Natural killer cell treated with Interleukin-12 subunit alpha and Interleukin-12 subunit beta and Interleukin-15 and Interleukin-18, amount 100 ng/mL, for 72 hours (primary cell): ENCODE results near the gene RAPGEF4. TPM values are rescaled to one million over a fixed set of nuclear protein-coding genes. Genes with fewer than 3 reads are reported as not detected.

Experiments
- ATAC-seq, 2 donors: fragments of 150-1000 bp; cut with Tn5 transposase in 1 of 2; sonication (Bioruptor Pico), chemical (Tn5 transposase) in 1 of 2; 2 replicates each; pipeline ENCODE4 v1.10.0; 2021
- DNase-seq: peaks from one replicate; pipeline ENCODE4 v3.0.0; 2022; ENCODE audit warnings: low spot score
- H3K27ac Mint-ChIP-seq, 2 donors: 1 replicate in 1 of 2; 2 replicates in 1 of 2; pipeline ENCODE4 v1.8.0; 2022; ENCODE audit warnings: mixed read lengths in 2 of 2, mild to moderate bottlenecking in 1 of 2, moderate library complexity in 1 of 2
- H3K27me3 Mint-ChIP-seq, 2 donors: 1 replicate in 1 of 2; 2 replicates in 1 of 2; pipeline ENCODE4 v1.8.0; 2022; ENCODE audit warnings: mixed read lengths in 2 of 2
- H3K36me3 Mint-ChIP-seq: one replicate; pipeline ENCODE4 v1.8.0; 2022; ENCODE audit warnings: mixed read lengths
- H3K4me1 Mint-ChIP-seq, 2 donors: 1 replicate in 1 of 2; 2 replicates in 1 of 2; pipeline ENCODE4 v1.8.0; 2022; ENCODE audit warnings: low read depth in 2 of 2, mixed read lengths in 2 of 2, mild to moderate bottlenecking in 1 of 2
- H3K4me3 Mint-ChIP-seq: one replicate; pipeline ENCODE4 v1.8.0; 2022; ENCODE audit warnings: mixed read lengths
- H3K9me3 Mint-ChIP-seq: 2 replicates; pipeline ENCODE4 v1.8.0; 2022; ENCODE audit warnings: mixed read lengths
- total RNA-seq, 2 donors: library from RNA; stranded (reverse); gene quantifications; one replicate each; pipeline ENCODE4 v1.2.3, GENCODE V29; 2022

The RAPGEF4 gene
- total RNA-seq, 2 donors from 2014 or later: 0.43 TPM; not detected in 1

DNA sequence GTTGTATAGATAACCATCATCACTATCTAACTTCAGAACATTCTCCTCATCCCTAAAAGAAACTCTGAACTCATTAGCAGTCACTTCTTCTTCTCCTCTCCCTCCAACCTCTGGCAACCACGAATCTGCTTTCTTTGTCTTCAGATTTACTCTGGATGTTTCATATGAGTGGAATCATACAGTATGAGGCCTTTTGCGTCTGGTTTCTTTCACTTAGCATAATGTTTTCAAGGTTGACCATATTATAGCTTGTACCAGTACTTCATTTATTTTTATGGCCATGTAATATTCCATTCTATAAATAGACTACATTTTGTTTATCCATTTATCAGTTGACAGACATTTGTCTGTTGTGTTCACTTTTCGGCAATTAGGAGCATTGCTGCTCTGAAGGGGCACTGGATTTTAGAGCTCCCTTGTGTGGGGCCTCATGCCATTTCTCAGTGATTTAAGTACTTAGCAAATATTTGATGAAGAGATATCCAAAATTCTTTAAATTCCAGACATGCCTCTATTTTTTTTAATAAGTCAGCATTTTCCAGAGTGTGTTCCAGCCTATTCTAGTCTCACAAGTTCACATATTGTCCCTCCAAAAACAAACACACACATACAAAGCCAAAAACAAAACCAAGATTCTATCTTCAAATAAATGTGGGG lies 317.5 kb downstream of the RAPGEF4 start:
- peaks cover 32 to 46% of the 10 kb centered on the region in 2 donors for H3K27me3 Mint-ChIP-seq
- no peak overlapping the region for H3K4me3 Mint-ChIP-seq
- DNase-seq (no peak), ATAC-seq (no peak)
- no peaks in the 10 kb centered on the region for H3K36me3 Mint-ChIP-seq
- no peak overlapping the region for H3K27ac Mint-ChIP-seq
- H3K4me1 Mint-ChIP-seq: peaks cover 8 to 18% of the 10 kb centered on the region in 2 donors
- H3K9me3 Mint-ChIP-seq: no peaks in the 10 kb centered on the region

DNA sequence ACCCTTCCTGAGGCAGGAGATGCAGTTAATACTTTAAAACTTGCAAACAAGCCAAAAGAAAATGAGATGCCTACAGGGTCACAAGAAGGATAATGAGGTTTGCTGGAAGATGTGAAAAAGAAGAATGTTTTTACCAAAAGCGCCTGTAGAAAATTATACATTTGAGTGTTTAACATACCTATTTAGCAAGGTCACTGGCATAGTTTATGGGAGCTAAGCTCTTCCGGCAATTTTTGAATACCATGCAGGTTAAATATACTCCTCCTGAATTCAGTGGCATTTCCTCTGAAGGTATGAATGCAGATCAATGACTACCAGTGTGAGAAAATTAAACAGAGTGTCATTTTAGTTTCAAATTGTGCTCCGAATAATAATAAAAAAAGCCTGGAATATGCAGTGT lies 318.8 kb downstream of the RAPGEF4 start:
- Mint-ChIP-seq H3K27ac (no peak overlapping the region), H3K9me3 (no peaks in the 10 kb centered on the region), H3K27me3 (peaks cover 29 to 46% of the 10 kb centered on the region in 2 donors), H3K4me3 (no peak overlapping the region), H3K36me3 (no peaks in the 10 kb centered on the region), H3K4me1 (peaks cover 4 to 7% of the 10 kb centered on the region in 2 donors)
- ATAC-seq (no peak), DNase-seq (no peak)

DNA sequence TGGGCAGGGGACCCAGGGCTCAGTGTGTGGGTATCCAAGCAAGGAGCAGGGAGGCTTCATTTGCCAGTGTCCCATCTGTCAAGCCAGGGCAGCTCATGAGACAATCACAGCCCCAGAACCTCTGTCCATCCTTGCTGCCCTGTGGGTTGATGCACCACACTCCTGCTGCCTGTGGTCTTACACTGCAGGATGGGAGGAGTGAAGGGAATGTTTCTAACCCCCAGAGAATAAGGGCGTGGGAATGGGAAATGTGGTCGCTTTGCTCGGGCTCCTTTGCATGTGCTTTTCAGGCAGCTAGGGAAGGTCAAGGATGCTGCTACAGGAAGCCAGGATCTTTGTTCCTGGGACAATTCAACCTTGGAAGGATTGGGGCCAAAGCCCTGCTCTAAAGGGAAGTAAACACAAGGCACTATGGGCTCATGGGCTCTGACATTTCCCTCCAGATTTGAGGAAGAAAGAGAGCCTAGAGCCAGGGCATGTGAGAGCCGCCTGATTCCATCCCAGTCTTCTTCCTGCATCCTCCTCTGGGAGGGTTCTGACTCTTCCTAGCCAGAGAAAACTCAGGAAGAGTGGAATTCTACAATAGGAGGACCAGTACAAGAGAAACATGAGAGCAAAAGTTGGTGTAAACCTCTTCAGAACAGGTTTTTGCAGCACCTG lies 321.2 kb downstream of the RAPGEF4 start:
- H3K27ac Mint-ChIP-seq: no peak overlapping the region
- H3K4me1 Mint-ChIP-seq: peaks cover 0 to 3% of the 10 kb centered on the region in 2 donors

DNA sequence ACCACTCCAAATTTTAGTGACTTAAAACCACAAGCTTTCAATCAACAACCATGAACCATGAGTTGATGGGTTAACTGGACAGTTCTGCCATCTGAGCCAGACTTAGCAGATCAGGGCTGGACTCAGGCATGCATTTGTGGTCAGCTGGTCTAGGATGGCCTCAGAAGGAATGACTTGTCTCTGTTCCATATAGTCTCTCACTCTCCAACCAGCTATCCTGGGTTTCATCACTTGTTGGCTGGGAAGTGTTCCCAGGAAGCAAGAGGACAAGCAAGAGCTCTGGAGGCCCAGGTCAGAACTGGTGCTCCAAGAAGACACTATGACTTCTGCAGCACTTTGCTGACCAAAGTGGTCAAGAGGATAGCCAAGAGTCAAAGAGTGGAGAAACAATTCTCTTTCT lies 322.5 kb downstream of the RAPGEF4 start:
- Mint-ChIP-seq H3K27ac (no peak overlapping the region), H3K27me3 (peaks cover 28 to 31% of the 10 kb centered on the region in 2 donors), H3K4me1 (peaks cover 0 to 3% of the 10 kb centered on the region in 2 donors), H3K36me3 (no peaks in the 10 kb centered on the region), H3K4me3 (no peak overlapping the region), H3K9me3 (no peaks in the 10 kb centered on the region)
- peak; percentile 33 to 40 for ATAC-seq
- no peak for DNase-seq

More for the DNA sequence above, 321.2 kb downstream of the RAPGEF4 start:
- Mint-ChIP-seq H3K27me3 (peaks cover 26 to 35% of the 10 kb centered on the region in 2 donors), H3K4me3 (no peak overlapping the region), H3K9me3 (no peaks in the 10 kb centered on the region), H3K36me3 (no peaks in the 10 kb centered on the region)
- ATAC-seq (no peak), DNase-seq (no peak)

DNA sequence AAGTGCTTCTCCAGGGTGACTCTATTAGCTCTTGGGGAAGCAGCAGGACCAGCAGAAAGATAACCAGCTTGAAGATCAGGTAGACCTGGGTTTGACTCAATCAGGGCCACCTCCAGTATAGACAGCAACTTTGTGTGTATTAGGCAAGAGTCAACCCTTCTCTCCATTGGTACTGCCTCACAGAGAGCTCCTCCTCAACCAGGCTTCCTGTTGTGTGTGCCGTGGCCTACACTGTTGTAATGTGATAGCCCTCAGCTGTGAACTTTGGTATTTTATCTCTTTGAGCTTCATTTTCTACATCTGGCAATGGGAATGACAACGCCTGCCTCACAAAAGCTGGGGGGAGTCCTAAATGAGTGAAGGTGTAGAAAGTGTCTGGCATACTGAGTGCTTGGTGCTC lies 323.0 kb downstream of the RAPGEF4 start:
- H3K36me3 Mint-ChIP-seq: no peaks in the 10 kb centered on the region
- DNase-seq (no peak), ATAC-seq (peak; percentile 44 to 45)
- no peak overlapping the region for H3K4me3 Mint-ChIP-seq
- H3K4me1 Mint-ChIP-seq: peaks cover 0 to 3% of the 10 kb centered on the region in 2 donors
- no peak overlapping the region for H3K27ac Mint-ChIP-seq
- no peaks in the 10 kb centered on the region for H3K9me3 Mint-ChIP-seq
- H3K27me3 Mint-ChIP-seq: peaks cover 25 to 28% of the 10 kb centered on the region in 2 donors

DNA sequence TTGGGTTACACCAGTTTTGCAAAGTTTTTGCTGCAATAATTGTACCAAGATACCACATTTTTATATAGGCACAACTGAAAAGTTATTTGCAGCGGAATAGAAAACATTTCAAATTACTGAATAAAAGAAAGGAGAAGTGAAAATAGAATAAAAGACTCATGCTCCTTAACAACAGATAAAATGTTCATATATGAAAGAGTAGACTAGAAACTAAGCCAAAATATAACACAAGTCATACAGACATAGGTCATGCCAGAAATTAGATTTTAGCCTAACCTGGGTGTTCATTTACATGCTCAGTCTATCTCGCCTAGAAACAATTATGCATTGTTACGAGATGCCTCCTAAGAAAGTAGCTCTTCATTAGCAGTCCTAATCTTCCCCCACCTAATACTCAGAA lies 323.6 kb downstream of the RAPGEF4 start:
- Mint-ChIP-seq H3K27me3 (peaks cover 27 to 28% of the 10 kb centered on the region in 2 donors), H3K27ac (no peak overlapping the region), H3K4me3 (no peak overlapping the region), H3K36me3 (no peaks in the 10 kb centered on the region), H3K9me3 (no peaks in the 10 kb centered on the region), H3K4me1 (peaks cover 0 to 3% of the 10 kb centered on the region in 2 donors)
- DNase-seq (no peak), ATAC-seq (no peak)

DNA sequence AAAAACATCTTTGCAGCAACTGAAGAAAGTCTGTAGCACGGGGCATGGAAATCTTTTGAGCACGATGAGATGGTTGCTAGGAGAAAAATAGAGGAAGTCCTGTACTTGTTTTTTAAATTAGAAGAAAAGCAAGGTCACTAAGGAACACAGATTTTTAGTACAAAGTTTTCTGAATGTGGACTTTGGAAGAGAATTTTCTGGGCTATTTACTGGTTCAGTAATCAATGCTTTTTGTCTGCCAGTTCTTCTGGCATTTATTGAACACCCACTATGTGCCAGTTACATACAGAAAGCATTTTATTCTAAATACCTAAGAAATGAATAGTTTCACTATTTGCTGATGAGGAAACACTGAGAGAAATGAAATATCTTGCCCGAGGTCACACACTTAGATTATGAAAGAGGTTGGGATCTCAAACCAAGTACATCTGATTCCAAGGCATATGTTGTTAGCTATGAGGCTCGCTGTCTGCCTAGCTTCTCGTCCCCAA lies 324.4 kb downstream of the RAPGEF4 start:
- H3K4me3 Mint-ChIP-seq: no peak overlapping the region
- H3K27me3 Mint-ChIP-seq: peaks cover 28 to 29% of the 10 kb centered on the region in 2 donors
- H3K9me3 Mint-ChIP-seq: no peaks in the 10 kb centered on the region
- no peaks in the 10 kb centered on the region for H3K36me3 Mint-ChIP-seq
- peaks cover 0 to 3% of the 10 kb centered on the region in 2 donors for H3K4me1 Mint-ChIP-seq
- no peak overlapping the region for H3K27ac Mint-ChIP-seq
- no peak for ATAC-seq
- no peak for DNase-seq

DNA sequence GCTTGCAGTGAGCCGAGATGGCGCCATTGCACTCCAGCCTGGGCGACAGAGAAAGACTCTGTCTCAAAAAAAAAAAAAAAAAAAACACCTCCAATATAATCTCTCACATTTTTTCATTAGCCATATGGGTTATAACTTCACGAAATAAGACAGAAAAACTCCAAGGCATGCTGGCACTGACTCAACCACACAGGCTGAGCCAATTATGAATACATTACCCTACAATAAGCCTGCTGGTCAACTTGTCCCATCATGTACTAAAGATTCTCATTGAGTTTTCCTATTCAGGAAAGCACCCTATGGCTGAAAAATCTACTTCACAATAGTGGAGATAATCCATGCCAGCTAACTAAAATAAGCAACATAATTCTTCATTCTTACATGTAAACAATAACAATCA lies 327.2 kb downstream of the RAPGEF4 start:
- peaks cover 28 to 32% of the 10 kb centered on the region in 2 donors for H3K27me3 Mint-ChIP-seq
- H3K9me3 Mint-ChIP-seq: no peaks in the 10 kb centered on the region
- H3K36me3 Mint-ChIP-seq: no peaks in the 10 kb centered on the region
- peaks cover 0 to 3% of the 10 kb centered on the region in 2 donors for H3K4me1 Mint-ChIP-seq
- DNase-seq: no peak
- no peak overlapping the region for H3K27ac Mint-ChIP-seq
- no peak overlapping the region for H3K4me3 Mint-ChIP-seq
- no peak for ATAC-seq

DNA sequence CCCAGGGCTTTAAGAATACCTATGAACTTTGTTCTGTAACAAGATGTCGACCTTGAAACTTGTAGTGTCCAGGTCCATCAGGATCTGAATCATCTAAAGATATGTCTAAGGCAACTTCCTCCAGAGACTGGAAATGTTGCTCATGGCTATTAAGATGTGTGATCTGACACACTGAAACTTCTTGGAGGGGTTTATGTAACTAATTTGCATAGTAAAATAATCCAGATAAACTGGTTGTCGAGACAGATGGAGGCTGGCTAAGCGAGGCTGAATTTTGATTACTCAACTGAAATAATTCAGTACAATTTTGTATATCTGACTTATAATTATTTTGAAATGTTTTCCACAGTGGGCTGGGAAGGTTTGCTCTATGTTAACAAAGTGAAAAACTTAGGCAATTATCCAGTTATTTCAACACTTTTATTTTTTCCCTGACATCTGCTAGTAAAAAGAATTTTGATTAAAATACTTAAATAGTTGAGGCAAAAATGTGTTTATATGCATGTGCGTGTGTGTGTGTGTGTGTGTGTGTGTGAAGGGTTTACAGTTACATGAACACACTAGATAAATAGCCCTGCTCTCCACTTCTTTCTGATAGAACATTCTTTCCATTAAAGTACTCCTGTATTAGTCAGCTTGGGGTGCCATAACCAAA lies 328.6 kb downstream of the RAPGEF4 start:
- Mint-ChIP-seq H3K27ac (no peak overlapping the region), H3K4me1 (no peaks in the 10 kb centered on the region), H3K27me3 (peaks cover 31 to 40% of the 10 kb centered on the region in 2 donors), H3K36me3 (no peaks in the 10 kb centered on the region), H3K4me3 (no peak overlapping the region), H3K9me3 (no peaks in the 10 kb centered on the region)
- no peak for ATAC-seq
- DNase-seq: no peak

DNA sequence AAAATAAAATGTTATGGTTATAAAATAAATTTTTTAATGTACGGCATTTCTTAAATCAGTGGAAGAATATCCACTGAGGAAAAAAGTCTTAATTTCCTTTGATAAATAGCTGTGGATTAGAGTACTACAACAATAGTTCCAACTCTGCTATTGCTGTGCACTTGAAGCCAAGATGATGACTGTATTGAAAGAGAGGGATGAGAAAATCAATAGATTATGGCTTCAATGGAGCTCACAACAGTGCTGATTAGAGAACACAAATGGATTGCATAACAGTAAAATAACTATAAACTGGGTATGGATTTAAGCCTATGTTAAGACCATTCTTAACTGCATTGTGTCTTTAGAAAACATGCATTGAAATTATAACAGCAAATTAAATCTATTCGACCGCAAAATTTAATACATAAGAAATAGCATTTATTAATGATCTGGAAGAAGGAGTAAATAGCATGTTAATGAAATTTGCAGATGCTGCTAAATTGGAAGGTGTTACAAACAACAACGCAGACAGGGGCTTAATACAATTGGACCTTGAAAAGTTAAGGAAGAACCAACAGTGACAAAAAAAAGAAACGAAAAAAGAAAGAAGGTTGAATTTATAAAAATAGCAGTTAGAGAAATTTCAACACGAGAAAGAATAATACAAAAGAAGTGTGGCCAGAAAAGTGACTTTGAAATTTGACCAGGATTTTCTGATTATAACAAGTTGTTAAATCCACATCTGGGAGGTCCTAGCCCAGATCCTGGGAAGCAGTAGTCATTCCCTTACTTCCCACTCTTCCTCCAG lies 331.4 kb downstream of the RAPGEF4 start:
- ATAC-seq (no peak), DNase-seq (no peak)
- Mint-ChIP-seq H3K4me3 (no peak overlapping the region), H3K27me3 (peaks cover 30 to 56% of the 10 kb centered on the region in 2 donors), H3K9me3 (no peaks in the 10 kb centered on the region), H3K4me1 (no peaks in the 10 kb centered on the region), H3K36me3 (no peaks in the 10 kb centered on the region), H3K27ac (no peak overlapping the region)

DNA sequence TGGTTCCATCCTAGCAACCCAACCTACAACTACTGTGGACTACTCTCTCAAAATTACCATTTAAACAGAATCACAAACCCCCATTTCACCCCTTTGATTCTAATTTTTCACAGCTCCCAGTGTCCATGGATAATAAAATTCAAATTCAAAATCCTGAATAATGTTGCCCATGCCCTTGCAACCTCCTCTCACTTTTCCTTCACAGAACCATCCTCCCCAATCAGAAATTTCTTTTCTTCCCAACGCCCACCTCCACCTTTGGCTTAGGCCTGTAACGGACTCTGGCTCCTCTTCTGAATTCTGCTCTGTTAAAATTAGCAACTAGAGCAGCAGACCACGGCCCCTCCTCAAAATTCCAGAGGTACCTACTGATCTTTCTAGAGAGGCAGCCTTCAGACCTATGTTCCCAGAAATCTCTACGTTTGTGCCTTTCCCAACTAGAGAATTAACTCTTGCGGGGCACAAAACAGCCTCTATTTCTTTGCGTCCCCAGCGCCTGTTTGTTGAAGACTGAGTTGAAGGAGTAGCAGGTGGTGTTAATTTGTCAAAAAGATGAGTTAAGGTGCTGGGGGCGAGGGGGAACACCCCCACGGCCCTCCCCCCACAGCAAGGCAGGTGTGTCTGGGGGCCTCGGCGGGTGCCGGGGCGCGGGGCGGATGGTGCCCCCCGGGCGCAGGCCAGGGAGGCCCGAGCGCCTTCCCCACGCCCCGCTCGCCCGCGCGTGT lies 339.6 kb downstream of the RAPGEF4 start:
- ATAC-seq (no peak), DNase-seq (no peak)
- H3K36me3 Mint-ChIP-seq: peaks cover 5% of the 10 kb centered on the region
- peak overlapping the region; percentile 74 for H3K4me3 Mint-ChIP-seq
- peaks cover 8 to 14% of the 10 kb centered on the region in 2 donors for H3K27me3 Mint-ChIP-seq
- H3K27ac Mint-ChIP-seq: peak overlapping the region; percentile 20 to 68
- no peaks in the 10 kb centered on the region for H3K9me3 Mint-ChIP-seq
- H3K4me1 Mint-ChIP-seq: peaks cover 27 to 32% of the 10 kb centered on the region in 2 donors

DNA sequence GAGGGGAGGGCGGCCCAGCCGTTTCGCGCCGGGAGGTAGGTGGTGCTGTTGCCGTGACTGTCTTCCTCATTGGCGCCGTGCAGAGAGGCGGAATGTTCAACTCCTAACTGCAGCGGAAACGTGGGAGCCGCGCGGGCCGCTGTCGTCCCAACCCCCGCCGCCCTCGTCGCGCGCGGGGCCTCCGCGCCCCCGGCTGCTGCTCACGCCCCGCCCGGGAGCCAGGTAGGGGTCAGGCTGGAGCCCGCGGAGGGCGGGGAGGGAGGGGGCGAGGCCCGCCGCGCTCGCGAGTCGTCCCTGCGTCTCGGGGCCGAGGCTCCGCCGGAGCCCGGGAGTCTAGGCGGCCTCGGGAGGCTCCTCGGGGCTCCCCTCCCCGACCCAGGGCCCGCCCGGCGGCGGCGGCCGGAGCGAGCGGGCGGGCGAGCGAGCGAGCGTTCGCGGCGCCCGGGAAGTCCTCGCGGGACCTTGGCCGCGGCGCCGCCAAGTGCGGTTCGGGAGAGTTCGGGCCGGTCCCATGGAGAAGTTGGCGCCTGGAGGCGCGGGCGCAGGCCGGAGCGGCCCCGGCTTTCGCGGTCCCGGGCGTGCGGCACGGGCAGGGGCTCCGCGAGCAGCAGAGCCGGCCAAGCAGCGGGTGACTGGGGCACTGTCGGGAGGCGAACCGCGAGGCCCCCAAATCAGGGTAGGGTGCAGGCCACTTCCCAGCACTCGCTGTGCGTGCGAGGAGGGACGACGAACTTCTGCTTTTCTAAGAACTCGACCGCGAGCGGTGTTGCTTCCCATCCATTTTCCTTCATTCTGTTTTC lies 340.3 kb downstream of the RAPGEF4 start, which contains the start of gene MAP3K20:
TSS of gene MAP3K20 (plus strand) at position 66 of the 800 bp plus-strand sequence. CDS start 15,186 bp downstream, outside the sequence.
- ATAC-seq (peak; percentile 85 to 92), DNase-seq (peak; percentile 84)
- Mint-ChIP-seq H3K4me1 (peaks cover 27 to 32% of the 10 kb centered on the region in 2 donors), H3K4me3 (peak within 1 kb of the TSS; percentile 88), H3K27ac (peak within 1 kb of the TSS; percentile 89 to 96), H3K9me3 (no peaks in the 10 kb centered on the region), H3K27me3 (peaks cover 6 to 10% of the 10 kb centered on the region in 2 donors), H3K36me3 (peaks cover 5% of the 10 kb centered on the region)
